GM12875 (cell line): Measurements from ENCODE around the gene TIMP3.

Source experiments
- H3K4me3 ChIP-seq: one replicate; pipeline ENCODE4 v1.5.1; 2011; ENCODE audit warnings: low read depth, low read length, control low read depth
- CTCF ChIP-seq: IDR thresholded peaks from 2 replicates; pipeline ENCODE4 v1.5.1; 2011; ENCODE audit warnings: low read depth, mild to moderate bottlenecking, control low read depth, inconsistent platforms, low read length, moderate library complexity, borderline replicate concordance; ENCODE audit not compliant: insufficient read depth

The TIMP3 gene

GRCh38 chr22:32855045-32855756, 53.7 kb downstream of the TIMP3 start:
- no peak overlapping the region for H3K4me3 ChIP-seq
- no peak for TF ChIP-seq CTCF

- TF ChIP-seq CTCF: no peak
- H3K4me3 ChIP-seq: no peak overlapping the region
Measured at GRCh38 chr22:32858121-32858703, 56.7 kb downstream of the TIMP3 start.

- TF ChIP-seq CTCF: no peak
- H3K4me3 ChIP-seq: no peak overlapping the region
Measured at GRCh38 chr22:32858957-32859356, 57.5 kb downstream of the TIMP3 start.

GRCh38 chr22:32859743-32860142, 58.2 kb downstream of the TIMP3 start:
- TF ChIP-seq CTCF: no peak
- H3K4me3 ChIP-seq: no peak overlapping the region

- no peak for TF ChIP-seq CTCF
- no peak overlapping the region for H3K4me3 ChIP-seq
Measured at GRCh38 chr22:32861330-32861729, 59.8 kb downstream of the TIMP3 start.

- no peak for TF ChIP-seq CTCF
- no peak overlapping the region for H3K4me3 ChIP-seq
Measured at GRCh38 chr22:32862083-32862482, 60.6 kb downstream of the TIMP3 start.
